Fibroblast of skin of right quadriceps (primary cell): ENCODE measurements around the gene LRRC66.

ENCODE experiments used
- DNase-seq: peaks from one replicate; pipeline ENCODE4 v3.0.0-alpha.2; 2013

The LRRC66 gene, protein sequence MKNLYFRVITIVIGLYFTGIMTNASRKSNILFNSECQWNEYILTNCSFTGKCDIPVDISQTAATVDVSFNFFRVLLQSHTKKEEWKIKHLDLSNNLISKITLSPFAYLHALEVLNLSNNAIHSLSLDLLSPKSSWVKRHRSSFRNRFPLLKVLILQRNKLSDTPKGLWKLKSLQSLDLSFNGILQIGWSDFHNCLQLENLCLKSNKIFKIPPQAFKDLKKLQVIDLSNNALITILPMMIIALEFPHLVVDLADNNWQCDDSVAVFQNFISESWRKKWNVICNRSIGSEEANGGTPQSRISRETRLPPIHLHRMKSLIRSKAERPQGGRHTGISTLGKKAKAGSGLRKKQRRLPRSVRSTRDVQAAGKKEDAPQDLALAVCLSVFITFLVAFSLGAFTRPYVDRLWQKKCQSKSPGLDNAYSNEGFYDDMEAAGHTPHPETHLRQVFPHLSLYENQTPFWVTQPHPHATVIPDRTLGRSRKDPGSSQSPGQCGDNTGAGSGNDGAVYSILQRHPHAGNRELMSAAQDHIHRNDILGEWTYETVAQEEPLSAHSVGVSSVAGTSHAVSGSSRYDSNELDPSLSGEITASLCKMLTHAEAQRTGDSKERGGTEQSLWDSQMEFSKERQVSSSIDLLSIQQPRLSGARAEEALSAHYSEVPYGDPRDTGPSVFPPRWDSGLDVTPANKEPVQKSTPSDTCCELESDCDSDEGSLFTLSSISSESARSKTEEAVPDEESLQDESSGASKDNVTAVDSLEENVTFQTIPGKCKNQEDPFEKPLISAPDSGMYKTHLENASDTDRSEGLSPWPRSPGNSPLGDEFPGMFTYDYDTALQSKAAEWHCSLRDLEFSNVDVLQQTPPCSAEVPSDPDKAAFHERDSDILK

DNA sequence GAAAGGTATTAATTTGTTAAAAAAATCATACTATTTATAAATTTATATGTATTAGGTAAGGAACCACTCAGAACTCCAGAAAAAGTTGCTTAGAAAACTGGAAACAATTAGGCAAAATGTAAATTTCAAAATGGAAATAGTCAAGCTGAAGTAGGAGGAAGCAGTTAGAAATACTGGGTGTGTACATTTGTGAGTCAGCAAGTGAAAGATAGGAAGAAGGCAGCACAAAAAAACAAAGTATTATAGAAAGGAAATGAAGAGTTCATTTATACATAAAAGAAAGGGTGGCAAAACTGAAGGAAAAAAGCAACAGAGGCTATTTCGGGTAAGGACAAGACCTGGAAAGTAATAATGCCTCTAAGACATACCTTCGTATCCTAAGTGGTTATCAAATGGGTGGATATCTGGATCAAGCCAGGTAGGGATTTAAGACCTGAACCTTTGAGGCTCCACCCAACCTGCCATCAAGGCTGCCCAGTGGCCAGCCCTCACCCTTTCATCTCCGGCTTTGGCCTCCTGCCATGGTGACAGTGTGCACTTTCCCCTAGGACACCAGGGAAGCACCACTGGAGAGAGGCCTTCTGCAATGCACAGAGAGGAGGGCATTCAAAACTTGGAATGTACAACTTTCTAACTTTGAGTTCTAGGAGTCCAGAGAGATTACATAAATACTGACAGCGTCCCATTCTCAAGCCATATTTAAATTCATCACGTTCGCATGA, at the start of gene LRRC66:
LRRC66 (minus strand) TSS at position 428 of the 722 bp plus-strand sequence. CDS start 2,750 bp downstream, outside the sequence.
- DNase-seq: no peak

DNA sequence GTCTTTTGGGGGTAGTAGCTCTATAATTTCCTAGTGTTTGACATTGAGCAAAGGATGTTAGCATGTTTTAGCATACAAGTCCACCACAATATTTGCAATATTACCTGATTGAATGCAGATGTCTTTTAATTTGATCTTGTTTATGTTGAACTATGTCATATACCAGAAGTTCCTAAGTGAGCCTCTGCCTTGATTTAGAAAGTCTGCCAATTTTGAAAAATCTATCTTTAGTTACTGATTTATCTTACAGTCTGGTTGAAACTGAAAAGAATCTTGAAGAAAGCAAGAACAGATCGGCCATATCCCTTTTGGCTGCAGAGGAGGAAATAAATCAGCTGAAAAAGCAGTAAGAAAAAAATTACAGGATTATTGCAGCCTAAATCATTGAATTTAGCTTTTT, 49.4 kb upstream of the LRRC66 start:
- no peak for DNase-seq

DNA sequence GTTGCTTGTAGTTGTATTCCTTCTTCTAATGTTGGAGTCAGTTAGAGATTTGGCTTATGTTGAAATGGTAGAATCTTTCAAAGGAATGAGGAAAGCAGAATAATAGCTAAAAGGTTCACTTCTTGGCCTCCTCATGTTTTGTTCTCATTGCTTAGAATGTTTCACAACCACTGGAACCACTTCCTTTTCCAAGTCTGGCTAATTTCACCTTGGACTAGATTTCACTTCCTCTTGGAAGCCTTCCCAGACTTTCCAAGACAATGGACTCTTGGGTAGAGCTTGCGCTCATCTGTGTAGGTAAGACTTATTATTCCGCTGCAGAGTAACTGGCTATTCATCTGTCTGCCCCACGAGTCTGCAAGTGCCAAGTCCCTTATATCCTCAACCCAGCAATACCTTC, 39.2 kb upstream of the LRRC66 start:
- DNase-seq: peak; percentile 39

DNA sequence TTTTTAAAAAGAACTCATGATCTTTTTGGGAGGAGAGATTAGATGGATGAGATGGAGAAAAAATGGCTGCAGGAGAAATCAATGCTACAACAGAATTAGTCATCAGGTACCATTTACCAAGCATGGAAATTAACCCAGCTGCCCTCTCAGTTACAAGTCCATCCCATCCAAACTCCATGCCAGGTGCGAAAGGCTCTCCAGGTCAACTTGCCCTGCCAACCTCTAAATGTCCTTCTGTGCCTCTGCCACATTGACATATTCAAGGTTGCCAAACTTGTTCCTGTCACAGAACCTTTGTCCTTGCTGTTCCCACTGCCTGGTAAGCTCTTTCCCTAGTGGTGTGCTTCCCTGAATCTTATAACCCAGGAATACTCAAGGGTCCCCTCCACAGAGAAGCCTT, 38.1 kb upstream of the LRRC66 start:
- no peak for DNase-seq

DNA sequence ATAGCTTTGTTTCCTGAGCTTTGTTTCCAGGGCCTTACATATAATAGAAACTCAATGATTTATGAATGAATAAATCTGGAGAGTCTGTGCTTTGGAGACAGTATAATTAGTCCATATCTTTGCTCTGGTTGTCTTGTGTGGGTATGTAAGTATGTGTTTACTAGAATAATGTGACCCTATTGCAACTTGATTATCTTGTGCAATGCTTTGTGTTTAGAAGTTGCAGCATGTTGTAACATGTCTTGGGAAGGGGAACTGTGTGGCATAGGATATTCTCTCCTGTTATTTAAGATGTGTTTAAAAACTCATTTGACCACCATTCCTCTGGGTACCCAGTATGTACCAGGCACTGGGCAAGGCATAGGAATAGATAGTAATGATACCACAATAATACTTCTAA, 37.0 kb upstream of the LRRC66 start:
- no peak for DNase-seq

DNA sequence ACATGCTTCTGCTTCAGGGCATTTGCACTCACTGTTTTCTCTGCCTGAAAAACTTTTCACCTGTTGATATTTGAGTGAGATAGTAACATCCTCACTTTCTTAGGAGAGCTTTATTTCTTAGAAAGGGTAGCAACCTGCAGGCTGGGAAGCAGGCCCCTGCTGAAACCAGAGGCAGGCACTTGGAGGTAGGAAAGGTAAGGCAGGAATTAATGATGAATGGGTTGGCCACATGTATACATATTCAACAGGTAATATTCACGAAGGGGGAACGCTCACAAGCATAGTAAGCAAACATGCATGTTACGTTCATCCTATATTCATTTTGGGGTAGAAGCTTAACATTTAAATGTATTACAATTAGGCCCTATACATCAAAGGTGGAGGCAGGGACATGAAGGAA, 34.1 kb upstream of the LRRC66 start:
- no peak for DNase-seq

DNA sequence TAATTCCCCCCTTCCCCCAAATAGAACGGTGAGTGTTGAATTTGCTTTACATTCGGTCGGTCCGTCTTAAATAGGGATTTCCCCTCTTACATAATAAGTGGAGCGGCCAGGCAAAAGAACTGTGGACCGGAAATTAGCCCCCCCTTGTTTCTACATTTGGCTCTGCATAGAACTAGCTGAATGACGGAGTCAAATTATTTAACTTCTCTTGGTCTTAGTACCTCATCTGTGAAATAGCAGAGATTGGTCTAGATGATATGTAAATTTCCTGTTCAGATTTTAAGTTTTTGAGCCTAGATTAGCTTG, 32.3 kb upstream of the LRRC66 start:
- DNase-seq: no peak

DNA sequence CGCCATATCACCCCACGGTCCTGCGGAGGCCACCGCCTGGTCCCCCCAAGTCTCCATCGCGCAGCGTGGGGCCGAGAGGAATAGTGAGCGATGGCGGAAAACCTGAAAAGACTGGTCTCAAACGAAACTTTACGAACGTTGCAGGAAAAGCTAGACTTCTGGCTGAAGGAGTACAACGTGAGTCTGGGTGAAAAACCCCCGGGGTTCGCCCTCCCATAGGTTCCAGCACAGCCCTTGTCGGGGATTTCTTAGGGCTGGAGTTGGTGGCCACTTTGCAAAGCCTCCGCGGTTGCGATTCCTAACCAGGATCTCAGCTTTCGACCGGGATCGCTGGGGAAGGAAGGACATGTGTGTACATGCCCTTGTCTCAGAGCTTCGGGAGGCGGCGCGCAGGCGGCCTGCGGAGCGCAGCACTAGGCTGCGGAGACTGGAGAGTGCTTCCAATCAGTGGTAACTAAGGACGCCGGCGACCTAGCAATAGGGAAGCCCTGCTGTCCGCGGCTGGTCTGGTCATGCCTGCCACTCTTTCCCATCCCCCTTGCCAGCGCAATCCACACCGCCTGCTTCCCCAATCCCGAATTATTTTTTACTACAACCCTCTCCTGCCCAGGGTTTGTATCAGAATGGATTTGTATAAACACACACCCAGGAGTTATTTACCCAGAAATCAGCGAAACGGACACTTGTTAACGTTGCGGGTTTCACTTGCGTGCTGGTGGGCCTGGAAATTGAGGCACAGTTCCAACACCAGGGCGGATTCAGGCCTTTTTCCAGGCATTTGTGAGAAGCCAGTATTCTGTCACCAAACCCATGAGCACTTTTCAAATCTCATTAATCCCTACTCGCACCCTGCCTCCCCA, 31.7 kb upstream of the LRRC66 start:
- DNase-seq: peak; percentile 78

DNA sequence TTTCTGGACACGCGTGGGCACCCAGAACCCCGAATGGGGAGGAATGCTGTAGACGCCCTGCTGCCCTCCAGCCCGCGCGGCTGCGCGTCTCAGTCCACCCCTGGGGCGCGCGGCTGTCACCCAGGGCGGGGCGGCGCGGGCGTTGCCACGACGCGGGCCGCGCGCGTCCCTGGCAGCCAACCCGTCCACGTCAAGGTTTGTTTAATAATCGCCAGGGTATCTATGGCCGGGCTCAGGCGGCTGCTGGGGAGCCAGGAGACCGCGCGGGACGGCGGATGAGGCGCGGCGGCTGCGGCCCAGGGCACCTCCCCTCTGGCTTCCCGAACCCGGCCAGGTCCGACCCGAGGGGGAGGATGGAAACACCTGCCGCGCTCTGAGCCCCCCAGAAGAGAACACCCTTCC, 31.1 kb upstream of the LRRC66 start, which contains the start of gene SPATA18:
SPATA18 (plus strand) TSS at position 92 of the 402 bp plus-strand sequence. CDS start 401 bp downstream, outside the sequence.
- no peak for DNase-seq

DNA sequence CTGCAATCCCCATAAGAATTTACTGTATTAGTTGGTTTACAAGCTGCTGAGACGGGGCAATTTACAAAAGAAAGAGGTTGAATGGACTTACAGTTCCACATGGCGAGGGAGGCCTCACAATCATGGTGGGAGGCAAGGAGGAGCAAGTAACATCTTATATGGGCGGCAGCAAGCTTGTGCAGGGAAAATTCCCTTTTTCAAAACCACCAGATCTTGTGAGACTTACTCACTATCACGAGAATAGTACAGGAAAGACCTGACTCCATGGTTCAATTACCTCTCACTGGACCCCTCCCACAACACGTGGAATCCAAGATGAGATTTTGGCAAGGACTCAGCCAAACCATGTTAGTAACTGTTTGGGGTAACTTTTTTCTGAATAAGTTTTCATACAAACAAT, 29.1 kb upstream of the LRRC66 start:
- DNase-seq: no peak

DNA sequence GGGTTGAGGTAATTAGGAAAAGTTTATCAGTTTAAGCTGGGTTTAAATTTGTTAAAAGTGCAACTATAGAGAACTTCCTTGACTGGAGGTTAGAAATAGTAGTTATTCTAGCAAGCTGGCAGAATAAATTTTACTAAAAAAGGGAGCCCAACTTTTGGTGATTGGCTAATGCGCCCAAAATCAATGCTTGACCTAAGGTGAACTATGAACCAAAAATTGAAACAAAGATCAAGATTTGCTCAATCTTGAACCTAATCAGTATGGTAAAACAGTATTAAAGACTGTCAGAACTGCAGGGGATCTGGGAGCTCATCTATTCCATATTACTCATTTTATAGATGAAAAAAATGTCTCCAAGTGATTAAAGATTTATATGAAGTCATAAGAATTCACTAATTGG, 24.9 kb upstream of the LRRC66 start:
- no peak for DNase-seq

DNA sequence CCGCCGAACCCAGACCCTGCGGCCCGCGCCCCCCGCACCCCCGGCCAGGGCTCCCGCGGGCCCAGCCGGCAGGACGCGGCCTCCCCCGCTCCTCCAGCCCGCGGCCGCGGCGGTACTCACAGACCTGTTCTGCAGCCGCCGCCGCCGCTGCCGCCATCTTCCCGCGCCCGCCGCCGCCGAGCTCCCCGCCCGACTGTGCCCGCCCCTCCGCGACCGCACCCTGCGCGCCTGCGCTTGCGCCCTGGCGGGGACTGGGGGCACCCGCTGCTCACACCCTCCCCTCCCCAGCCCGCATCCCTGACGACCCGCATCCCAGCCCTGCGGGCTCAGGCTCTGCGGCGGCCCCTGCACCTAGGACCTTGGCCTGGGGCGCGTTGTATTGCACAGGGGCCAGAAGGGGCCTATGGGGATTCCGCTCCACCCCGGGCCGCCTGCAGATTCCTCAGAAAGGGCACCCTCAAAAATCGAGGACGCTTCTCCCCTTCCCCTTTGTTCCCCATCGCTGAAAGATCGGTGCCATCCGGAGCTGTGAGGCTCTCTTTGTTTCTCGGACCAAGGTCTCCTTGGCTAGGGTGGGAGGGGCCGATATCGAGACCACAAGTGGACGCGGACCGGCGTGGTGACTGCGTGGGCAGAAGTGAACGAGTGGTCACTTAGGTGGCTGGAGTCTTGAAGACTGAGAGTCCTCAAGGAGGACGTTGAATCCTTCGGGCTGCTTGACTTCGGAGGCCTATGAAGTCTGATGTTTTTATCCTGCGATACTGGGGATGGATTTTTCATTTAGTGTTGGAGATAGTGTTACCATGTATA, 18.1 kb upstream of the LRRC66 start, which contains the start of gene SGCB:
SGCB (minus strand) TSS at position 197 of the 810 bp plus-strand sequence; CDS start at position 157, 40 bp downstream.
- DNase-seq: peak; percentile 60

DNA sequence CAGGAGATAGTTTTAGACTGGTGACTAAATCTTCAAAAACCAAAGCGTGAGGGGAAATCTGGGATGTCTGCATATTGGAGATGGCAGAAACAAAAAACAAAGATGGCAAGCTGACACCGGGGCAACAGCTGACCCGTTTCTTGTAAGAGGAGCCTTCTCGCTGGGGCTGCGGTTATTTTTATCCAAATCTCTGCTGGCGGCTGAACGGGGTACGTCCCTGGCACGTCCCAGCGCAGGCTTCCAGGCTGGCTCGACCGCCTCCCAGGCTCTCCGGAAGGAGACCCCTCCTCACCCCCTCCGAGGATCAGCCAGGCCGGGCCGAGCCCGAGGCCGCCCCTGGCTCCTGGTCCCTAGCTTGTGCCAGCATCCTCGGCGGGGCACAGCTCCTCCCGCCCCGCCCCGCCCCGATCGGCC, 17.5 kb upstream of the LRRC66 start:
- DNase-seq: peak; percentile 23

DNA sequence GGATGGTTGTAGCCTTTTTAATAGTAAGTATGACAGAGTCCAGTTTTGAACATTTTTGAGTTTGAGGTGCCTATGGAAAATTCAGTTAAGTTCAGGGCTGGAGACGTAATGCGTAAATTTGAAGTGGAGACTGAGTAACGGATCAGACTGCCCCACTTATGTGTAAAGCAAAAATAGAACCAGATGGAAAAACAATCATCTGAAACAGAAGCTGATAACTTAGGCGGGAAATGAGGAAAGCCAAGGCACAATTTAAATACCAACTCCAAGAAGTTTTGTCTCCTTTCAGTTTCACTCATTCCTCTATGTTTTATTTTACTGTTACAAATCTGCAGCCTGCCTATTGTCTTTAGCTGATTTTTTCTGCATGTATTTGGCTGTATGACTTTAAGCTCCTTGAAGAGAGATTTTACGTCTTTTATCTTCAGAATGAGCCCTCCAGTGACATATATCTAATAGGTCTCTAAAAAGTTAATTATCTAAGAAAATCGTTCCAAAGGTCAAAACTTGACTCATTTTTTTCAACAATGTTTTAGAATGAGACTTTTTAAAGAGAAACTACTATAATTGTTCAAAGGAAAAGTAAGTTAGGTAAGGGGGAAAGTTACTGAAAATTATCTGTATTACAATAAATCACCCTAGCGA, 16.8 kb upstream of the LRRC66 start:
- peak; percentile 23 for DNase-seq

DNA sequence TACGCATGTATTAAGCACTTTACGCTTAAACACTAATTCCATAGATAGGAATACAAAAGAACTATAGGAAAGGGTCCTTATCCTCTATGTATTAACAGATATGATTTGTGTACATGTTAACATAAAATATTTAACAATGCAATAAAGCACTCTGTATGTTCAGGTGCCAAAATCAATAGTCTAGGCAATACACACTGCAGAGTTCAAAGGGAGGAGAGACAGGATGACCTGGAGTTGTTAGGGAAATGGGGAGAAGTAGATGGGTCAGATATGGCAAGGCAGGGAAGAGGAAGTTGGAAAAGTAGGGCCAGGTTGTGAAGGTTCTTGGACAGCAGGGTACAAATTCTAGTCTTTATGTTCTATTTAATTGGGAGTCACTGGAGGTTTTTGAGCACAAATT, 15.0 kb upstream of the LRRC66 start:
- DNase-seq: no peak

DNA sequence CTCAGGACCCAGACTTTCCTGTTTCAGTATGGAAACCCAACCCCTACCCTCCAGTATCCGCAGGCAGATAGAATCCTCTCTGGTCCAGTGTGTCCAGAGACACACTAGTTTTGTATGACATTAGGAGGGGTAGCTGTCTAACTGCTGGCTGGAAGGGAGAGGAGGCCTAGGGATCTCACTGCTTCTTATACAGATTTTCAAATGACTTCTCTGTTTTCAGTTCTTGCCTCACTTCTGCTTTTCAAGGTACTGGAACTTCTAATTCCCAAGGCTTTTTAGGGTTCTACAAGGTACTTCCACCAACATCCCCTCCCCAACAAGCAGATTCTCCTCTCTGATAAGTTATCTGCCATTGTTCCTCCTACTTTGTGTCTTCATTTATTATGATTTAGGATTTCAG, 11.8 kb upstream of the LRRC66 start:
- DNase-seq: no peak

DNA sequence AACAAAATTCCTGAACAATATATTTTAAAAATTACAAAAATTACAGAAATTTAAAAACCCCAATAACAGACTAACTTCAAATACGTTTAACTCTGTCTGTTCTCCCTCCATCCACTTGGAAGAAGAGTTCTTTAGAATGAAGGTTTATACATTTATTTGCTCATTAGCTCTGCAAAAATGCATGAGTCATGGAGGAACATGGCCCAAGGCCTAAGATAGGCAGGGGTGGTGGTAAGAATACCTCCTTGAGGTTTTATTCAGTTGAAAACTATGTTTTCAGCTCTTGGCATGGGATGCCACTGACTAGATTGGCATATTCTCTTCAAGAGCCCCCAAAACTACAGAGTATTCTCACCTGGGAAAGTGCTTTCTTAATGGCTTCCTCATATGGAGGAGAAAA, 8.8 kb upstream of the LRRC66 start:
- DNase-seq: peak; percentile 67

DNA sequence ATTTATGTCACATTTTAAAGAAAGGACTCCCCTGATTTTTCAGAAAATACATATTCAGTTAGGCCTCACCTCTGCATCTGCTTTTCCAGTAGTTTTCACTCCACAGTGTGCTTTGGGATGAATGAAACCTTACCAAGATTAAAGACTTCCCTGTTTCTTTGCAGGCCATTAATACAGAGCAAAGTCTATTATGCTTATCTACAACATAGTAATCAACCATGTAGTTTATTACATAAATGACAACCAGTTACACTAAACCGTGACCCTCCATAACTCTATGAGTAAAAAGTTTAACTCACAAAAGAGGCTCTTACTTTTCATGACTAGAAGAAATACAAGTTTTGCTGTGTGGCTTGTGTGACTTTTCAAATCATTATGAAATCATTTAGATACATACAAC, 2.3 kb downstream of the LRRC66 start:
- DNase-seq: no peak

DNA sequence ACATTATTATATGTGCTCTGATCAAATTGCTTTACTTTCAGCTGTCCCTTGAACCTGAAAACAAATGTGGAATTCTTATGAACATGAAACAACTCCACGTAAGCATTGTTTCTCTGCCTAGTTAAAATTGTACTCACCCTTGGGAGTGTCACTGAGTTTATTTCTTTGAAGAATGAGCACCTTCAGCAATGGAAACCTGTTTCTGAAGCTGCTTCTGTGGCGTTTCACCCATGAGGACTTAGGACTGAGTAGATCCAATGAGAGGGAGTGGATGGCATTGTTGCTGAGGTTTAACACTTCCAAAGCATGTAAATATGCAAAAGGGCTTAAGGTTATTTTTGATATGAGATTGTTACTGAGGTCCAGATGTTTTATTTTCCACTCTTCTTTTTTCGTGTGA, 3.2 kb downstream of the LRRC66 start:
- DNase-seq: no peak

DNA sequence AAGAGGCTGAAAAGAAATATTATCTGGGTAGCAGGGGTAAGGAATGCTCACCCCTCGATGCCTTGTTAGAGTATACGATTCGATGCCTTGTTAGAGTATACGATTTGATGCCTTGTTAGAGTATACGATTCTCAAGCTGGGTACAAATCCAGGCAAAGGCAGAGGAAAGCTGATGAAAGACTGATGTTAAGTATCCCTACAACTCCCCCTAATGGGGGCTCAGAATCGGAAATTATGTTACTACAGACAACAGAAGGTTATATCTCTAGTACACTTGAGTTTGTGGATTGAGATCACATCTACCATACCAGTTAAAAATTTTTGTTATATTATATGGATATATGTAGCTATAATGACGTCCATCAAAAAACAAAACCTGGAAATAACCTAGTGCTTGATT, 4.8 kb downstream of the LRRC66 start:
- peak; percentile 7 for DNase-seq

DNA sequence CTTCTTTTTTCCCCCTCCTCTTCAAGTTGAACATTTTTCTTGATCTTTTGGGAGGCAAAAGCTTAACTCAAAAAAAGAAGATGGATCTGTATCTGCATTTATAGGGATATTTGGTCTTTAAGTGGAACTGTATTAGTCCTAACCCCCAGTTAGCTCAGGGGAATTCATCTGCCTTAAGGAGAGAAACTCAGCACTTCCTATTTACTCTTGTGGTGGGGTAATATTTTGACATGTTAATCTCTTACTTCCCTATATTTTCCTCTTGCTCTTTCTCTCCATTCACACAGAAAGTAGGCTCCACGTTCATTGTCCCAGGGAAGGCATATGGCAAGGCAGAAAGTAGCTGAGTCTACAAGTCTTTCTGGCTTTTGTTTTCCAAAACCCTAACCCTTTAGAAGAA, 5.3 kb downstream of the LRRC66 start:
- DNase-seq: no peak
